WI38 (cell line): ENCODE measurements around the gene EXOC6.
"Not testable (repeated sequence)": the region's sequence is repeated elsewhere in the genome, so short reads cannot be mapped to it uniquely, and the experiment has no call there.

ENCODE experiments used
- H3K4me3 ChIP-seq: 2 replicates; pipeline ENCODE4 v1.5.1; 2011; ENCODE audit warnings: low read depth, mild to moderate bottlenecking, control low read depth, low read length
- CTCF ChIP-seq: IDR thresholded peaks from 2 replicates; pipeline ENCODE4 v1.5.1; 2012; ENCODE audit warnings: low read depth, mild to moderate bottlenecking, control low read depth, low read length

The EXOC6 gene

DNA sequence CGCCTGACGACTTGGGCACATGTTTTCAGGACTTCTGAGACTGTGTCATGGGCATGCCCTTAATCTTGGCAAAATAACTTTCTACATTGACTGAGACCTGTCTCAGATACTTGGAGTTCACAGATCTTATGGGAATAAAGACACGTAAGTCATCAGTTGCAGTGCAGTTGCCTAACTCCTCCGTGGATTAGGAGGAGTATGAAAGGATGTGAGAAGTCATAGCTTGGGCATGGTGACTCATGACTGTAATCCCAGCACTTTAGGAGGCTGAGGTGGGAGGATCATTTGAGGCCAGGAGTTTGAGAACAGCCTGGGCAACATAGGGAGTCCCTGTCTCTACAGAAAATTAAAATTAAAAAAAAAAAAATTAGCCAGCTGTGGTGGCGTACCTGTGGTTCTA lies 49.6 kb downstream of the EXOC6 start:
- no peak overlapping the region for H3K4me3 ChIP-seq
- TF ChIP-seq CTCF, result no peak

DNA sequence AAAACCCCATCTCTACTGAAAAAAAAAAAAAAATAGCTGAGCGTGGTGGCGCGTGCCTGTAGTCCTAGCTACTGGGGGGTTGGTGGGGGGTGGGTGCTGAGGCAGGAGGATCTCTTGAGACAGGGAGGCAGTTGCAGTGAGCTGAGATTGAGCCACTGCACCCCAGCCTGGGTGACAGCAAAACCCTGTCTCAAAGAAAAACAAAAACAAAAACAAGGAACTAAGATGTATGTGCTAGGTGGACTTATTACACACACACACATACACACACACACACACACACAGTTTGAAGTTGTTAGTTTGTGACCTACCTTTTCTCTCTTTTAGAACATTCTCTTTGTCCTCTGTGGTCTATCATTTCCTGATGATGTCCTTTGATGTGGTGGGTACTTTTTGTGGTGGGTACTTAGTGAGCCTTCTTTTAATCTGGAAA lies 53.5 kb downstream of the EXOC6 start:
- TF ChIP-seq CTCF, result no peak
- H3K4me3 ChIP-seq, result no peak overlapping the region

DNA sequence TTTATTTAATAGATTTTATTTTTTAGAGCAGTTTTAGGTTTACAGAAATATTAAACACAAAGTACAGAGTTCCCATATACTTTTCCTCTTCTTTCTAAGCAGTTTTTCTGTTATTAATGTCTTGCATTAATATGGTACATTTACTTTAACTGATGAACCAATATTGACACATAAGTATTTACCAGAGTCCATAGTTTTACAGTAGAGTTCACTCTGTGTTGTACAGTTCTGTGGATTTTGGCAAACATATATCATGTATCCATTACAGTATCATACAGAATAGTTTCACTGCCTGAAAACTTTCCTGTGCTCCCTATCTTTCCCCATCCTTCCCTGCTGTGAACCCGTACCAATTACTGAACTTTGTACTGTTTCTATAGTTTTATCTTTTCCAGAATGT lies 55.3 kb downstream of the EXOC6 start:
- H3K4me3 ChIP-seq, result no peak overlapping the region
- no peak for TF ChIP-seq CTCF

GRCh38 chr10:92907280-92907679 lies 59.0 kb downstream of the EXOC6 start:
- no peak for TF ChIP-seq CTCF
- H3K4me3 ChIP-seq, result no peak overlapping the region

- not testable (repeated sequence) for H3K4me3 ChIP-seq
These were observed 64.3 kb downstream of the EXOC6 start for GRCh38 chr10:92912631-92913030.

- TF ChIP-seq CTCF, result no peak
- no peak overlapping the region for H3K4me3 ChIP-seq
These were observed 65.7 kb downstream of the EXOC6 start for GRCh38 chr10:92913973-92914372.

DNA sequence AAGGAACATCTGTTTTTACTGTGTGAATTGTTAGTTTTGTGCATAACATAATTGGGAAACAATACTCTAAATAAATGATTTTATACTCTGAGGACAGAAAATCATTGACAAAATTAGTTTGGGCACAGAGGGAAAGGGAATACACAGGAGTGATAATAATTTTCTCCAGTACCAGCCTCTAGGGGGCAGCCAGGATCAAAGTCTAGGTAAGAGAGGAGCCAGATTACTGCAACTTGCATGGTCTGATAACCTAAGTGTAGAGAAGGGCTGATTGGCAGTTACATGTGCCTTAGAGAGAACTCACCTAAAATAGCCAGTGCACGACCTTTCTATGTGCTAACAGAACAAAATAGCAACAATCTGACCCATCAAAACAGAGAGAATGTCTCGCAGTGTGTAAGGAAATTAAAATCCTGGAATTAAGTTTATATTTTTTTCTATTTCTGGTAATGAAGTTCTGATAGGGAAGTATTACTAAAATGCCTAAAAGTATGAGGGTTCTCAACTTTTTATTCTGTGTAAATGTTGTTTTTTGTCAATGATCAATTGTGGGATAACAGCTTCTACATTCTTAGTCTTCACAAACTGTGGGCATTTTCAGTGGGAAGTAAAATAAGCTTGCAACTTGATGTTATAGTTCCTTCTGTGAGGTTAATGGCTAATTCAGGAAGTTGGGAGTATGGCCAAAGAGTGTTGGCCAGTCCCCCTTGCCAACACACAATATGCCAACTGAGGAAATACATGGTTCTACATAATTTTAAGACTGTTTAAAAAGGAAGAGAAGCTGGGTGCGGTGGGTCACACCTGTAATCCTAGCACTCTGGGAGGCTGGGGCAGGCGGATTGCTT lies 66.4 kb downstream of the EXOC6 start:
- peak; percentile 67 for TF ChIP-seq CTCF
- H3K4me3 ChIP-seq, result no peak overlapping the region

GRCh38 chr10:92915892-92916291 lies 67.6 kb downstream of the EXOC6 start:
- no peak overlapping the region for H3K4me3 ChIP-seq
- no peak for TF ChIP-seq CTCF
